Uterus (tissue), 2 donors: Measurements from ENCODE around the gene ZNF212.

Experiments used
- POLR2A ChIP-seq, 2 donors: fragments of 450-650 bp; IDR thresholded peaks; one replicate each; pipeline ENCODE4 v1.6.1; 2016; ENCODE audit warnings: antibody characterized with exemption in 2 of 2, mild to moderate bottlenecking in 1 of 2, moderate library complexity in 1 of 2
- TF ChIP-seq, protein P1 (sequence below), 4 experiments: fragments of 200-600 bp in 2 of 4; fragments of 450-650 bp in 2 of 4; sonication (generic) in 2 of 4; IDR thresholded peaks; one replicate each; pipeline ENCODE4 v1.5.1; 2016 to 2019; ENCODE audit warnings: antibody characterized with exemption in 4 of 4, mild to moderate bottlenecking in 2 of 4, moderate library complexity in 1 of 4

DNA sequence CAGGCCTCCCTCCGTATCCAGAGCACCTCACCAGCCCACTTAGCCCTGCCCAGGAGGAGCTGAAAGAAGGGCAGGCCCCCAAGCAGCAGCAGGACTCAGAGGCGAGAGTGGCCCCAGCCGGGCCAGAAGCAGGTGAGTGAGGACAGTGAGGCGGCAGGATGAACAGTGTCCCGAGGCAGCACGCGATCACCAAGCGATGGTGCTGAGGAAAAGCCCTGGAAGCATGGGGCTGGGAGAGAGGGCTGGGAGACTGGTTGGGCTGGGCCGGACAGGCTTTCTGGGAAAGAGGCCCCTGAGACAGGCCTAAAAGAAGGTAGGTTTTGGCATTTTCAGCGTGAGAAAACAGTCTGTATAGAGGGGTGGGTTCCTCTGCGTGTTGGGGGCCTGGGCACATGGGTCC is 38.9 kb downstream of the ZNF212 start:
- TF ChIP-seq, protein P1, sequence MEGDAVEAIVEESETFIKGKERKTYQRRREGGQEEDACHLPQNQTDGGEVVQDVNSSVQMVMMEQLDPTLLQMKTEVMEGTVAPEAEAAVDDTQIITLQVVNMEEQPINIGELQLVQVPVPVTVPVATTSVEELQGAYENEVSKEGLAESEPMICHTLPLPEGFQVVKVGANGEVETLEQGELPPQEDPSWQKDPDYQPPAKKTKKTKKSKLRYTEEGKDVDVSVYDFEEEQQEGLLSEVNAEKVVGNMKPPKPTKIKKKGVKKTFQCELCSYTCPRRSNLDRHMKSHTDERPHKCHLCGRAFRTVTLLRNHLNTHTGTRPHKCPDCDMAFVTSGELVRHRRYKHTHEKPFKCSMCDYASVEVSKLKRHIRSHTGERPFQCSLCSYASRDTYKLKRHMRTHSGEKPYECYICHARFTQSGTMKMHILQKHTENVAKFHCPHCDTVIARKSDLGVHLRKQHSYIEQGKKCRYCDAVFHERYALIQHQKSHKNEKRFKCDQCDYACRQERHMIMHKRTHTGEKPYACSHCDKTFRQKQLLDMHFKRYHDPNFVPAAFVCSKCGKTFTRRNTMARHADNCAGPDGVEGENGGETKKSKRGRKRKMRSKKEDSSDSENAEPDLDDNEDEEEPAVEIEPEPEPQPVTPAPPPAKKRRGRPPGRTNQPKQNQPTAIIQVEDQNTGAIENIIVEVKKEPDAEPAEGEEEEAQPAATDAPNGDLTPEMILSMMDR (IDR thresholded peaks at IDR 0.05) = no peak
- TF ChIP-seq POLR2A (IDR thresholded peaks at IDR 0.05) = no peak
